Jurkat, Clone E6-1 (cell line): ENCODE data around the gene AGRN.
"Not testable (repeated sequence)": the region's sequence is repeated elsewhere in the genome, so short reads cannot be mapped to it uniquely, and the experiment has no call there.

ENCODE experiments used
- DNase-seq: peaks from one replicate; pipeline ENCODE4 v3.0.0-alpha.2; 2011; ENCODE audit warnings: low read depth, low spot score
- H3K4me3 ChIP-seq: 2 replicates; pipeline ENCODE4 v1.5.1; 2011; ENCODE audit warnings: mild to moderate bottlenecking, low read length, control low read depth, moderate library complexity

The AGRN gene

GRCh38 chr1:1092894-1093609 is 73.1 kb downstream of the AGRN start:
- no peak overlapping the region for H3K4me3 ChIP-seq
- no peak for DNase-seq

- DNase-seq, result no peak
- no peak overlapping the region for H3K4me3 ChIP-seq
These were observed 73.7 kb downstream of the AGRN start for GRCh38 chr1:1093610-1093943.

GRCh38 chr1:1094981-1095380 is 75.1 kb downstream of the AGRN start:
- DNase-seq, result no peak
- H3K4me3 ChIP-seq, result no peak overlapping the region

GRCh38 chr1:1096136-1096535 is 76.2 kb downstream of the AGRN start:
- not testable (repeated sequence) for DNase-seq

GRCh38 chr1:1098681-1099421 is 78.9 kb downstream of the AGRN start:
- no peak overlapping the region for H3K4me3 ChIP-seq
- DNase-seq, result no peak

More at GRCh38 chr1:1096136-1096535, 76.2 kb downstream of the AGRN start:
- H3K4me3 ChIP-seq, result not testable (repeated sequence)

GRCh38 chr1:1099506-1100183 is 79.7 kb downstream of the AGRN start:
- no peak overlapping the region for H3K4me3 ChIP-seq
- no peak for DNase-seq

- no peak for DNase-seq
- no peak overlapping the region for H3K4me3 ChIP-seq
These were observed 80.4 kb downstream of the AGRN start for GRCh38 chr1:1100296-1100695.

GRCh38 chr1:1101503-1101902 is 81.6 kb downstream of the AGRN start:
- no peak overlapping the region for H3K4me3 ChIP-seq
- no peak for DNase-seq

- not testable (repeated sequence) for DNase-seq, H3K4me3 ChIP-seq
These were observed 84.2 kb downstream of the AGRN start for GRCh38 chr1:1104152-1104551.
